ENCODE measurements around the gene KCNQ5.

Gene KCNQ5

GRCh38 chr6:72966628-72967280 is 344.9 kb downstream of the KCNQ5 start:
- Histone ChIP-seq H3K4me2 (ENCODE audit: low read length) (no peak overlapping the region), H3K4me3 (ENCODE audit: low read depth, low read length, poor library complexity, severe bottlenecking) (no peak overlapping the region), H3K9me3 (ENCODE audit: low read length) (no peaks in the 10 kb centered on the region), H4K20me1 (ENCODE audit: insufficient read depth, low read length) (no peaks in the 10 kb centered on the region), H3K4me1 (ENCODE audit: insufficient read depth, low read length, severe bottlenecking) (no peaks in the 10 kb centered on the region), H2AFZ (ENCODE audit: low read length) (no peak overlapping the region), H3K9me2 (ENCODE audit: low read depth, low read length) (no peaks in the 10 kb centered on the region), H3K79me2 (ENCODE audit: insufficient read depth, low read length) (no peaks in the 10 kb centered on the region), H3K27ac (ENCODE audit: low read depth, low read length, poor library complexity, severe bottlenecking) (no peak overlapping the region), H3K9ac (ENCODE audit: low read length) (no peak overlapping the region), H3F3A (ENCODE audit: insufficient read depth, low read length) (no peaks in the 10 kb centered on the region), H3K27me3 (ENCODE audit: insufficient read depth, low read length) (no peaks in the 10 kb centered on the region), H3K36me3 (ENCODE audit: insufficient read depth, low read length) (no peaks in the 10 kb centered on the region)
- TF ChIP-seq EZH2 (IDR thresholded peaks at IDR 0.05; ENCODE audit: borderline replicate concordance, low read length): no peak
- TF ChIP-seq, protein P1, sequence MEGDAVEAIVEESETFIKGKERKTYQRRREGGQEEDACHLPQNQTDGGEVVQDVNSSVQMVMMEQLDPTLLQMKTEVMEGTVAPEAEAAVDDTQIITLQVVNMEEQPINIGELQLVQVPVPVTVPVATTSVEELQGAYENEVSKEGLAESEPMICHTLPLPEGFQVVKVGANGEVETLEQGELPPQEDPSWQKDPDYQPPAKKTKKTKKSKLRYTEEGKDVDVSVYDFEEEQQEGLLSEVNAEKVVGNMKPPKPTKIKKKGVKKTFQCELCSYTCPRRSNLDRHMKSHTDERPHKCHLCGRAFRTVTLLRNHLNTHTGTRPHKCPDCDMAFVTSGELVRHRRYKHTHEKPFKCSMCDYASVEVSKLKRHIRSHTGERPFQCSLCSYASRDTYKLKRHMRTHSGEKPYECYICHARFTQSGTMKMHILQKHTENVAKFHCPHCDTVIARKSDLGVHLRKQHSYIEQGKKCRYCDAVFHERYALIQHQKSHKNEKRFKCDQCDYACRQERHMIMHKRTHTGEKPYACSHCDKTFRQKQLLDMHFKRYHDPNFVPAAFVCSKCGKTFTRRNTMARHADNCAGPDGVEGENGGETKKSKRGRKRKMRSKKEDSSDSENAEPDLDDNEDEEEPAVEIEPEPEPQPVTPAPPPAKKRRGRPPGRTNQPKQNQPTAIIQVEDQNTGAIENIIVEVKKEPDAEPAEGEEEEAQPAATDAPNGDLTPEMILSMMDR (IDR thresholded peaks at IDR 0.05; ENCODE audit: low read length): no peak

- Histone ChIP-seq H3K27me3 (ENCODE audit: insufficient read depth, low read length) (no peaks in the 10 kb centered on the region), H3K4me1 (ENCODE audit: insufficient read depth, low read length, severe bottlenecking) (no peaks in the 10 kb centered on the region), H3K4me3 (ENCODE audit: low read depth, low read length, poor library complexity, severe bottlenecking) (no peak overlapping the region), H3K36me3 (ENCODE audit: insufficient read depth, low read length) (no peaks in the 10 kb centered on the region), H3K9me3 (ENCODE audit: low read length) (no peaks in the 10 kb centered on the region), H3K9ac (ENCODE audit: low read length) (no peak overlapping the region), H3K79me2 (ENCODE audit: insufficient read depth, low read length) (no peaks in the 10 kb centered on the region), H2AFZ (ENCODE audit: low read length) (no peak overlapping the region), H3K9me2 (ENCODE audit: low read depth, low read length) (no peaks in the 10 kb centered on the region), H3K27ac (ENCODE audit: low read depth, low read length, poor library complexity, severe bottlenecking) (no peak overlapping the region), H4K20me1 (ENCODE audit: insufficient read depth, low read length) (no peaks in the 10 kb centered on the region), H3F3A (ENCODE audit: insufficient read depth, low read length) (no peaks in the 10 kb centered on the region), H3K4me2 (ENCODE audit: low read length) (no peak overlapping the region)
- TF ChIP-seq EZH2 (IDR thresholded peaks at IDR 0.05; ENCODE audit: borderline replicate concordance, low read length): no peak
Observed at GRCh38 chr6:72967329-72967728, 345.5 kb downstream of the KCNQ5 start.

GRCh38 chr6:72968704-72969103 is 346.8 kb downstream of the KCNQ5 start:
- no peaks in the 10 kb centered on the region for H3K9me2 ChIP-seq (ENCODE audit: low read depth, low read length)
- H3K36me3 ChIP-seq (ENCODE audit: insufficient read depth, low read length): no peaks in the 10 kb centered on the region
- no peak overlapping the region for H3K27ac ChIP-seq (ENCODE audit: low read depth, low read length, poor library complexity, severe bottlenecking)
- no peak overlapping the region for H2AFZ ChIP-seq (ENCODE audit: low read length)
- H3K4me2 ChIP-seq (ENCODE audit: low read length): no peak overlapping the region
- no peaks in the 10 kb centered on the region for H3F3A ChIP-seq (ENCODE audit: insufficient read depth, low read length)
- no peak overlapping the region for H3K9ac ChIP-seq (ENCODE audit: low read length)
- H3K27me3 ChIP-seq (ENCODE audit: insufficient read depth, low read length): no peaks in the 10 kb centered on the region
- H3K9me3 ChIP-seq (ENCODE audit: low read length): no peaks in the 10 kb centered on the region
- no peak for TF ChIP-seq EZH2 (IDR thresholded peaks at IDR 0.05; ENCODE audit: borderline replicate concordance, low read length)
- TF ChIP-seq, protein P1 (IDR thresholded peaks at IDR 0.05; ENCODE audit: low read length): no peak
- H3K4me3 ChIP-seq (ENCODE audit: low read depth, low read length, poor library complexity, severe bottlenecking): no peak overlapping the region
- no peaks in the 10 kb centered on the region for H3K79me2 ChIP-seq (ENCODE audit: insufficient read depth, low read length)
- H4K20me1 ChIP-seq (ENCODE audit: insufficient read depth, low read length): no peaks in the 10 kb centered on the region
- no peaks in the 10 kb centered on the region for H3K4me1 ChIP-seq (ENCODE audit: insufficient read depth, low read length, severe bottlenecking)

DNA sequence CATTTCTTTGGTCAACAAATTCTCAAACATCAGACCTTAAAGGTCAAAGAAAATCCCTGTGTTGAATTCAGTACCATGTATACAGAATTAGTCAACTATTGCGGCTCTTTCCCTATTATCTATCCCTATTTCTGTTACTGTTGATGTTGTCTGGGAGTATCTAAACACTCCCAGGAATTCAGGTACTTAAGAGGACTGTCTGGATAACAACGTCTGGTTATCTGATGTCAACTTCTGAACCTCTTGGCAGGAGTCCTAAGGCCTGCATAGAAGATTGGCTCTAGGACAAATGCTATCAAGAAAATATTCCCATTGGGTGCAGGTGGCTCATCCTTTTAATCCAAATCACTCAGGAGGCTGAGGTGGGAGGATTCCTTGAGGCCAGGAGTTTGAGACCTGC is 347.8 kb downstream of the KCNQ5 start:
- Histone ChIP-seq H3F3A (ENCODE audit: insufficient read depth, low read length) (no peaks in the 10 kb centered on the region), H4K20me1 (ENCODE audit: insufficient read depth, low read length) (no peaks in the 10 kb centered on the region), H3K27ac (ENCODE audit: low read depth, low read length, poor library complexity, severe bottlenecking) (no peak overlapping the region), H3K4me3 (ENCODE audit: low read depth, low read length, poor library complexity, severe bottlenecking) (no peak overlapping the region), H3K36me3 (ENCODE audit: insufficient read depth, low read length) (no peaks in the 10 kb centered on the region), H3K79me2 (ENCODE audit: insufficient read depth, low read length) (no peaks in the 10 kb centered on the region), H2AFZ (ENCODE audit: low read length) (no peak overlapping the region), H3K9me3 (ENCODE audit: low read length) (no peaks in the 10 kb centered on the region), H3K4me2 (ENCODE audit: low read length) (no peak overlapping the region), H3K9ac (ENCODE audit: low read length) (no peak overlapping the region), H3K4me1 (ENCODE audit: insufficient read depth, low read length, severe bottlenecking) (no peaks in the 10 kb centered on the region), H3K27me3 (ENCODE audit: insufficient read depth, low read length) (no peaks in the 10 kb centered on the region), H3K9me2 (ENCODE audit: low read depth, low read length) (no peaks in the 10 kb centered on the region)
- no peak for TF ChIP-seq EZH2 (IDR thresholded peaks at IDR 0.05; ENCODE audit: borderline replicate concordance, low read length)
- TF ChIP-seq, protein P1 (IDR thresholded peaks at IDR 0.05; ENCODE audit: low read length): no peak
